Endothelial cell of umbilical vein (primary cell): ENCODE data around the gene ZBTB46. TPM values are rescaled to one million over a fixed set of nuclear protein-coding genes. Genes with fewer than 3 reads are reported as not detected.

Experiments
- BruUV-seq: library from RNA; stranded (reverse); fragments of 400-500 nt; replicated peaks from 2 replicates; lab custom pipeline; 2021; lab: Mats Ljungman, UMichigan
- CTCF ChIA-PET: fragments of 300-600, 350-600 bp; sonication (Branson Sonifier 250); formaldehyde crosslinking; loops from one replicate; lab custom pipeline; 2021; ENCODE audit warnings: antibody characterized with exemption, inconsistent platforms; lab: Charles Lee
- POLR2A ChIA-PET: fragments of 300-600, 350-600 bp; sonication (Branson Sonifier 250); formaldehyde crosslinking; loops from one replicate; lab custom pipeline; 2021; ENCODE audit warnings: antibody characterized with exemption, inconsistent platforms; lab: Charles Lee
- DNase-seq: peaks from one replicate; pipeline ENCODE4 v3.0.0-alpha.2; 2011; ENCODE audit warnings: low read depth, low spot score
- FAIRE-seq: peaks from 2 replicates; lab custom pipeline; 2011; peaks lifted over from hg19 to GRCh38; lab: Jason Lieb, UNC
- H2AFZ ChIP-seq: 2 replicates; pipeline ENCODE4 v1.6.0; 2012; ENCODE audit warnings: low read depth, low read length, control low read depth, inconsistent platforms
- H3K27ac ChIP-seq: 2 replicates; pipeline ENCODE4 v1.5.1; 2011; ENCODE audit warnings: low read depth, mild to moderate bottlenecking, control low read depth, low read length, moderate library complexity; ENCODE audit not compliant: insufficient read depth
- H3K27me3 ChIP-seq, 2 experiments: 2 replicates each; pipeline versions ENCODE4 v1.6.0 to v1.6.1; 2011; ENCODE audit warnings: low read length in 2 of 2, mixed read lengths in 1 of 2; ENCODE audit not compliant: control insufficient read depth in 2 of 2, insufficient read depth in 2 of 2
- H3K36me3 ChIP-seq, 2 experiments: 2 replicates in 1 of 2; 3 replicates in 1 of 2; pipeline ENCODE4 v1.5.1; 2011; ENCODE audit warnings: low read length in 2 of 2, mild to moderate bottlenecking in 1 of 2, moderate library complexity in 1 of 2; ENCODE audit not compliant: control insufficient read depth in 2 of 2, insufficient read depth in 2 of 2; ENCODE audit errors: extremely low read depth in 1 of 2
- H3K4me1 ChIP-seq: 3 replicates; pipeline ENCODE4 v1.5.1; 2011; ENCODE audit warnings: mild to moderate bottlenecking, low read length; ENCODE audit not compliant: control insufficient read depth, insufficient read depth; ENCODE audit errors: extremely low read depth
- H3K4me2 ChIP-seq: 2 replicates; pipeline ENCODE4 v1.6.1; 2011; ENCODE audit warnings: low read length, control low read depth, mixed read lengths; ENCODE audit not compliant: insufficient read depth
- H3K4me3 ChIP-seq, 3 experiments: fragments of 200-600 bp in 1 of 3; sonication (generic), shearing (Covaris generic) in 1 of 3; replicated peaks in 1 of 3; 2 replicates each; pipeline ENCODE4 v1.5.1; 2011 to 2016; ENCODE audit warnings: control low read depth in 3 of 3, low read length in 3 of 3, mild to moderate bottlenecking in 2 of 3, inconsistent platforms in 1 of 3, low read depth in 1 of 3, moderate library complexity in 1 of 3; ENCODE audit not compliant: insufficient read depth in 1 of 3
- H3K79me2 ChIP-seq: 2 replicates; pipeline ENCODE4 v1.6.0; 2012; ENCODE audit warnings: low read length, inconsistent platforms; ENCODE audit not compliant: control insufficient read depth, insufficient read depth
- H3K9ac ChIP-seq: replicated peaks from 2 replicates; pipeline ENCODE3; 2011; ENCODE audit warnings: low read length, control low read depth; ENCODE audit not compliant: insufficient read depth; ENCODE audit errors: extremely low read depth
- H3K9me1 ChIP-seq: replicated peaks from 3 replicates; pipeline ENCODE4 v1.6.0; 2011; ENCODE audit warnings: mild to moderate bottlenecking, low read length; ENCODE audit not compliant: control insufficient read depth, insufficient read depth; ENCODE audit errors: extremely low read depth
- H3K9me3 ChIP-seq: replicated peaks from 2 replicates; pipeline ENCODE4 v1.5.1; 2012; ENCODE audit warnings: low read length, inconsistent platforms; ENCODE audit not compliant: control insufficient read depth, insufficient read depth
- H4K20me1 ChIP-seq: replicated peaks from 2 replicates; pipeline ENCODE3; 2011; ENCODE audit warnings: mild to moderate bottlenecking, low read length; ENCODE audit not compliant: control insufficient read depth, insufficient read depth; ENCODE audit errors: extremely low read depth
- CTCF ChIP-seq, 2 donors: IDR thresholded peaks; 1 replicate in 1 of 2; 2 replicates in 1 of 2; pipeline ENCODE4 v1.5.1; 2011; ENCODE audit warnings: low read length in 2 of 2, mild to moderate bottlenecking in 2 of 2, moderate library complexity in 2 of 2, control low read depth in 1 of 2, inconsistent platforms in 1 of 2, low read depth in 1 of 2; ENCODE audit not compliant: insufficient read depth in 1 of 2; ENCODE audit errors: extremely low read depth in 1 of 2
- EZH2 ChIP-seq: IDR thresholded peaks from 2 replicates; pipeline ENCODE4 v1.6.1; 2012; ENCODE audit warnings: borderline replicate concordance, low read depth, mild to moderate bottlenecking, moderate library complexity, low read length, inconsistent platforms; ENCODE audit not compliant: severe bottlenecking
- FOS ChIP-seq: IDR thresholded peaks from 2 replicates; pipeline ENCODE4 v1.6.1; 2011; ENCODE audit warnings: mild to moderate bottlenecking, low read length, moderate library complexity, borderline replicate concordance; ENCODE audit not compliant: insufficient read depth
- GATA2 ChIP-seq: IDR thresholded peaks from 2 replicates; pipeline ENCODE4 v1.7.0; 2011; ENCODE audit warnings: low read depth, mild to moderate bottlenecking, moderate library complexity, mixed read lengths, low read length; ENCODE audit not compliant: insufficient read length, insufficient read depth
- JUN ChIP-seq: IDR thresholded peaks from 2 replicates; pipeline ENCODE4 v1.6.1; 2011; ENCODE audit warnings: borderline replicate concordance, low read depth; ENCODE audit not compliant: insufficient read length, insufficient read depth
- MAX ChIP-seq: IDR thresholded peaks from 2 replicates; pipeline ENCODE4 v1.6.1; 2011; ENCODE audit not compliant: insufficient read depth, insufficient read length
- MYC ChIP-seq: IDR thresholded peaks from one replicate; pipeline ENCODE4 v1.6.1; 2011; ENCODE audit warnings: mild to moderate bottlenecking, low read depth, low read length
- POLR2A ChIP-seq: IDR thresholded peaks from 2 replicates; pipeline ENCODE4 v1.6.1; 2012; ENCODE audit warnings: low read depth, mild to moderate bottlenecking, control low read depth, low read length
- POLR2AphosphoS5 ChIP-seq: IDR thresholded peaks from 2 replicates; pipeline ENCODE4 v1.6.1; 2012; ENCODE audit warnings: low read depth, mild to moderate bottlenecking, control low read depth, low read length, moderate library complexity; ENCODE audit not compliant: insufficient read depth
- dilution Hi-C: fragments of 300-500 bp; cut with MboI; formaldehyde crosslinking; loops from one replicate; pipeline ENCODE4 v1.15.0; 2019; ENCODE audit warnings: low sequenced_read_pairs; ENCODE audit not compliant: extremely low pct_ligation_motif_present
- intact Hi-C: fragments of 100-400 bp; cut with micrococcal nuclease; formaldehyde crosslinking; loops from one replicate; pipeline ENCODE4 v1.10.0; 2022
- polyA plus RNA-seq, 4 experiments: library from polyadenylated mRNA; depleted of rRNA in 3 of 4; stranded (reverse) in 3 of 4; unstranded in 1 of 4; fragments of >200 nt; gene quantifications; 2 replicates each; pipeline versions ENCODE4 v1.2.1 to v1.2.3, GENCODE V29; 2011 to 2012; ENCODE audit warnings: missing spikeins in 1 of 4
- total RNA-seq: library from RNA; stranded (reverse); gene quantifications from 2 replicates; pipeline ENCODE4 v1.2.3, GENCODE V29; 2021

ZBTB46 gene
- total and polyA plus RNA-seq, 2 donors (not counting 3 experiments of a cell fraction or from before 2014, with no cell fraction given), result 1.3 to 7.1 TPM

GRCh38 chr20:63873477-63873971 is 42.5 kb upstream of the ZBTB46 start:
- ChIA-PET CTCF (interaction anchor here (0.7 to 1.9 kb wide), 8 partner anchors 9 to 336 kb away, joined by 3 to 14 read pairs (median 4); partner anchors contain the start of gene TPD52L2), POLR2A (interaction anchor here (0.6 to 1.3 kb wide), 2 partner anchors 9 to 299 kb away, joined by 4 to 11 read pairs; partner anchors contain the start of genes HELZ2 and TPD52L2)
- H3K79me2 ChIP-seq, result peaks cover 54% of the 10 kb centered on the region
- dilution Hi-C loops, result no loop called here
- BruUV-seq, result no TSS peak
- H3K4me3 ChIP-seq, result peak overlapping the region in 1 of 3 experiments; percentile 12
- no peaks in the 10 kb centered on the region for H4K20me1 ChIP-seq
- H3K4me1 ChIP-seq, result peaks cover 14% of the 10 kb centered on the region
- H3K27me3 ChIP-seq, result no peaks in the 10 kb centered on the region
- H3K9me3 ChIP-seq, result no peaks in the 10 kb centered on the region
- DNase-seq, result peak; percentile 87
- H3K4me2 ChIP-seq, result peak overlapping the region; percentile 64
- intact Hi-C loops, result loop anchor here (1.0 kb wide), 1 partner anchor 21 kb away; no protein-coding TSS in a partner anchor
- no peak overlapping the region for H2AFZ ChIP-seq
- no peak overlapping the region for H3K9ac ChIP-seq
- peak; percentile 95 for TF ChIP-seq JUN
- TF ChIP-seq POLR2A, result no peak
- peak; percentile 79 for TF ChIP-seq MAX
- TF ChIP-seq FOS, result peak; percentile 90
- no peak for TF ChIP-seq EZH2
- peak; percentile 88 for TF ChIP-seq MYC
- no peak for TF ChIP-seq GATA2
- TF ChIP-seq CTCF (IDR thresholded peaks at IDR 0.05; ENCODE audit: extremely low read depth in 1 of 2, insufficient read depth in 1 of 2, low read depth in 1 of 2, low read length in 2 of 2), result no peak
- TF ChIP-seq POLR2AphosphoS5, result peak; percentile 86
- H3K36me3 ChIP-seq, result peaks cover 15 to 43% of the 10 kb centered on the region in 2 experiments
- FAIRE-seq, result peak; percentile 90
- no peaks in the 10 kb centered on the region for H3K9me1 ChIP-seq
- H3K27ac ChIP-seq, result peak overlapping the region; percentile 89
